Hepatocyte (in vitro differentiated cells): ENCODE data around the gene RSPO4.

Source experiments
- EZH2 ChIP-seq: fragments of 200-600 bp; sonication (generic); IDR thresholded peaks from 2 replicates; pipeline ENCODE4 v1.6.1; 2016; ENCODE audit warnings: antibody characterized with exemption, mild to moderate bottlenecking, borderline replicate concordance
- TF ChIP-seq, protein P1 (sequence below): fragments of 200-600 bp; sonication (generic); IDR thresholded peaks from 2 replicates; pipeline ENCODE4 v1.5.1; 2016; ENCODE audit warnings: antibody characterized with exemption, mild to moderate bottlenecking; ENCODE audit not compliant: poor library complexity

DNA sequence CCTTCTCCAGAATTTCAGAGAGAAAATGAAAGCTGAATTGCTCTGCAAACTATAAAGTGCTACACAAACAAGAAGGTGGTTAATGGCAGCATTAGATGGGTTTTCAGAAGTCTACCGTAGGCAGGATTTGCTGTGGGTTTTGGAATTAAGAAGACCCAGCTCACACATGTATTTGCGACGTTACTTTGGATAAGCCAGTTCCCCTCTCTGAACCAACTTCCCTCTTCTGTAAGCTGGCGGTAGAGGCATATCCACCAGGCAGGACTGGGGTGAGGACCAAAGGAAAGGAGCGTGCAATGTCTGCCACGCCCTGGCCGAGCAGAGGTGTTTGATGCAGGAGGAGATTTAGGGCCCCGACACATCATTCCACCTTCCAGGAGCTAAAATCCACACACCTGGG is 6.9 kb downstream of the RSPO4 start:
- TF ChIP-seq, protein P1, sequence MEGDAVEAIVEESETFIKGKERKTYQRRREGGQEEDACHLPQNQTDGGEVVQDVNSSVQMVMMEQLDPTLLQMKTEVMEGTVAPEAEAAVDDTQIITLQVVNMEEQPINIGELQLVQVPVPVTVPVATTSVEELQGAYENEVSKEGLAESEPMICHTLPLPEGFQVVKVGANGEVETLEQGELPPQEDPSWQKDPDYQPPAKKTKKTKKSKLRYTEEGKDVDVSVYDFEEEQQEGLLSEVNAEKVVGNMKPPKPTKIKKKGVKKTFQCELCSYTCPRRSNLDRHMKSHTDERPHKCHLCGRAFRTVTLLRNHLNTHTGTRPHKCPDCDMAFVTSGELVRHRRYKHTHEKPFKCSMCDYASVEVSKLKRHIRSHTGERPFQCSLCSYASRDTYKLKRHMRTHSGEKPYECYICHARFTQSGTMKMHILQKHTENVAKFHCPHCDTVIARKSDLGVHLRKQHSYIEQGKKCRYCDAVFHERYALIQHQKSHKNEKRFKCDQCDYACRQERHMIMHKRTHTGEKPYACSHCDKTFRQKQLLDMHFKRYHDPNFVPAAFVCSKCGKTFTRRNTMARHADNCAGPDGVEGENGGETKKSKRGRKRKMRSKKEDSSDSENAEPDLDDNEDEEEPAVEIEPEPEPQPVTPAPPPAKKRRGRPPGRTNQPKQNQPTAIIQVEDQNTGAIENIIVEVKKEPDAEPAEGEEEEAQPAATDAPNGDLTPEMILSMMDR, result no peak
- TF ChIP-seq EZH2, result no peak
